ENCODE data around the gene CGRRF1.

The CGRRF1 gene

GRCh38 chr14:54509546-54510501 is at the start of gene CGRRF1:
Gene CGRRF1, plus strand, starts transcription at chr14:54509906. Its CDS starts 54 bp downstream, at chr14:54509960.
- H3K27ac ChIP-seq = peak within 1 kb of the TSS; percentile 56
- no peak for TF ChIP-seq ZFX (IDR thresholded peaks at IDR 0.05; ENCODE audit: borderline replicate concordance)
- peak; percentile 72 for TF ChIP-seq CTCF (IDR thresholded peaks at IDR 0.05)

GRCh38 chr14:54462048-54462447 is 47.7 kb upstream of the CGRRF1 start:
- TF ChIP-seq CTCF (IDR thresholded peaks at IDR 0.05) = no peak
- TF ChIP-seq ZFX (IDR thresholded peaks at IDR 0.05; ENCODE audit: borderline replicate concordance) = no peak

GRCh38 chr14:54465654-54466053 is 44.1 kb upstream of the CGRRF1 start:
- TF ChIP-seq ZFX (IDR thresholded peaks at IDR 0.05; ENCODE audit: borderline replicate concordance) (no peak), CTCF (IDR thresholded peaks at IDR 0.05) (no peak)

More at GRCh38 chr14:54462048-54462447, 47.7 kb upstream of the CGRRF1 start:
- H3K27ac ChIP-seq = no peak overlapping the region

DNA sequence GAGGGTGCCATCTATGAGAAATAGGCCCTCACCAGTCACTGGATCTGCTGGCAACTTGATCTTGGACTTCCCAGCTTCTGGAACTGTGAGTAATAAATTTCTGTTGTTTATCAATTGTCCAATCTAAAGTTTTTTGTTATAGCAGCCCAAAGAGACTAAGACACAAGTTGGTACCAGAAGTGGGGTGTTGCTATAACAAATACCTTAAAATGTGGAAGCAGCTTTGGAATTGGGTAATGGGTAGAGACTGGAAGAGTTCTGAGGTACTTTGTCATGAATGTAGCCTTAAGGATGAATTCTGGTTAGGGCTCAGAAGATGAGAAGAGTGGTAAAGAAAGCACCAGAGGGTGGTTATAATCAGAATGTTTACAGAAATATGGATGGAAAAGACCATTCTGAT is 42.4 kb upstream of the CGRRF1 start:
- no peak for TF ChIP-seq ZFX (IDR thresholded peaks at IDR 0.05; ENCODE audit: borderline replicate concordance)
- no peak for TF ChIP-seq CTCF (IDR thresholded peaks at IDR 0.05)
- H3K27ac ChIP-seq = no peak overlapping the region

More at GRCh38 chr14:54465654-54466053, 44.1 kb upstream of the CGRRF1 start:
- no peak overlapping the region for H3K27ac ChIP-seq

DNA sequence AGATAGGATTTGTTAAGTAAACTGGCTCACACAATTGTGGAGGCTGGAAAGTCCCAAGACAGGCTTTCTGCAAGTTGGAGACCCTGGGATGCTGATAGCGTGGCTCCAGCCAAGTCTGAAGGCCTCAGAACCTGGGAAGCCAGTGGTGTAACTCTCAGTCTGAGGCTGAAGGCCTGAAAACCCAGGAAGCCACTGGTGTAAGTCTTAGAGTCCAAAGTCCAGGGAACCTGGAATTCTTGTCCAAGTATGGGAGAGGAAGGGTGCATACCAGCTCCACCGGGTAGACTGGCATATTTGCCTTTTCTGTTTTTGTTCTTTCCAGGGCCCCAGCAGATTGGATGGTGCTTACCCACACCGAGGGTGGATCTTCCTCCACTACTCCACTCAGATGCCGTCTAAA is 39.0 kb upstream of the CGRRF1 start:
- TF ChIP-seq CTCF (IDR thresholded peaks at IDR 0.05) (no peak), ZFX (IDR thresholded peaks at IDR 0.05; ENCODE audit: borderline replicate concordance) (no peak)
- H3K27ac ChIP-seq = peak overlapping the region; percentile 81

GRCh38 chr14:54471641-54472040 is 38.1 kb upstream of the CGRRF1 start:
- H3K27ac ChIP-seq = peak overlapping the region; percentile 81
- TF ChIP-seq ZFX (IDR thresholded peaks at IDR 0.05; ENCODE audit: borderline replicate concordance) (no peak), CTCF (IDR thresholded peaks at IDR 0.05) (no peak)

GRCh38 chr14:54472315-54472714 is 37.4 kb upstream of the CGRRF1 start:
- TF ChIP-seq CTCF (IDR thresholded peaks at IDR 0.05) = no peak
- TF ChIP-seq ZFX (IDR thresholded peaks at IDR 0.05; ENCODE audit: borderline replicate concordance) = no peak
- H3K27ac ChIP-seq = peak overlapping the region; percentile 81
